ENCODE measurements around the gene ZNRD2.
A peak's percentile ranks its signal among the peaks of the same experiment; 100 is the strongest.

Gene ZNRD2

DNA sequence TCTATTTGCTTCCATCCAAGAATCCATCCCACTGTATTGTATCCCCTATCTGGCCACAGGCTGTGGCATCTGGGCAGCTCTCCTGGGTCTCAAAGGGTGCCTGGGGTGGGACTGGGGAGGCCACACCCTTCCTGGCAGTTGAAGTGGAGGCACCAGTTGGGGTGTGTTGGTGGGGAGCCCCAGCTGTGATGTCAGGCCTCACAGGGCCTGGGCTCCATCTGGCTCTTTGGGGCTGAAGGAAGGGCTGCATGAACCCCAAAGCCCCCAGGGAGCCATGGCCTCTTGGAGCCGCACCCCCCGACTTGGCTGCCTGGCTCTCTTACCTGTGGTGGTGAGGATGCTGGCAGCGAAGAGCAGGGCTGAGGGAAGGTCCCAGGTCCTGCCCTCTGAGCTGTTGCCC, 24.9 kb downstream of the ZNRD2 start:
- H3K4me1 ChIP-seq, result peaks cover 17 to 52% (median 40%) of the 10 kb centered on the region in 10 experiments
- no peaks in the 10 kb centered on the region for H3K9me3 ChIP-seq (replicated peaks in 1 of 11)
- no peak overlapping the region; a peak in 1 of 20 replicates for H3K4me3 ChIP-seq
- no peaks in the 10 kb centered on the region for H3K27me3 ChIP-seq
- H3K4me2 ChIP-seq, result peak overlapping the region; percentile 36 to 71 (median 55)
- H4K20me1 ChIP-seq, result peaks cover 15 to 92% (median 35%) of the 10 kb centered on the region in 11 experiments; a peak in 18 of 22 replicates
- H3K27ac ChIP-seq, result peak overlapping the region in 8 of 11 experiments; percentile 2 to 54 (median 42); a peak in 17 of 22 replicates
- peaks cover 56 to 70% (median 62%) of the 10 kb centered on the region in 11 experiments for H3K36me3 ChIP-seq
- no peak for TF ChIP-seq Cebpa-rat (IDR thresholded peaks at IDR 0.05)
- H3K9ac ChIP-seq, result peak overlapping the region; percentile 8 to 66 (median 46); a peak in 13 of 22 replicates

GRCh38 chr11:65595543-65596281, 25.4 kb downstream of the ZNRD2 start, which contains the start of gene KCNK7:
Gene KCNK7, minus strand, starts transcription at chr11:65595800. Its CDS starts 28 bp downstream, at chr11:65595772.
- peaks cover 55 to 69% (median 62%) of the 10 kb centered on the region in 11 experiments for H3K36me3 ChIP-seq
- peak within 1 kb of the TSS in 8 of 11 experiments; percentile 2 to 54 (median 46); a peak in 17 of 22 replicates for H3K27ac ChIP-seq
- no peaks in the 10 kb centered on the region for H3K27me3 ChIP-seq
- H4K20me1 ChIP-seq, result peaks cover 15 to 93% (median 36%) of the 10 kb centered on the region in 11 experiments; a peak in 17 of 22 replicates
- peak within 1 kb of the TSS; percentile 8 to 66 (median 46); a peak in 14 of 22 replicates for H3K9ac ChIP-seq
- no peaks in the 10 kb centered on the region for H3K9me3 ChIP-seq (replicated peaks in 1 of 11)
- TF ChIP-seq Cebpa-rat (IDR thresholded peaks at IDR 0.05), result no peak
- no peak within 1 kb of the TSS; a peak in 1 of 20 replicates for H3K4me3 ChIP-seq
- H3K4me2 ChIP-seq, result peak within 1 kb of the TSS; percentile 36 to 71 (median 55)
- peaks cover 16 to 49% (median 38%) of the 10 kb centered on the region in 10 experiments for H3K4me1 ChIP-seq

GRCh38 chr11:65596520-65596919, 26.2 kb downstream of the ZNRD2 start:
- H3K4me1 ChIP-seq, result peaks cover 16 to 49% (median 38%) of the 10 kb centered on the region in 10 experiments
- no peaks in the 10 kb centered on the region for H3K27me3 ChIP-seq
- H3K27ac ChIP-seq, result peak overlapping the region in 5 of 11 experiments; percentile 28 to 50 (median 40); a peak in 6 of 22 replicates
- peaks cover 15 to 93% (median 40%) of the 10 kb centered on the region in 11 experiments; a peak in 17 of 22 replicates for H4K20me1 ChIP-seq
- no peak overlapping the region for H3K9ac ChIP-seq
- TF ChIP-seq Cebpa-rat (IDR thresholded peaks at IDR 0.05), result no peak
- H3K9me3 ChIP-seq (replicated peaks in 1 of 11), result no peaks in the 10 kb centered on the region
- no peak overlapping the region for H3K4me3 ChIP-seq
- H3K36me3 ChIP-seq, result peaks cover 55 to 70% (median 61%) of the 10 kb centered on the region in 11 experiments
- peak overlapping the region in 5 of 11 experiments; percentile 13 to 42 (median 33); a peak in 6 of 22 replicates for H3K4me2 ChIP-seq

- peaks cover 25 to 48% (median 40%) of the 10 kb centered on the region in 10 experiments for H3K4me1 ChIP-seq
- H3K9me3 ChIP-seq (replicated peaks in 1 of 11), result no peaks in the 10 kb centered on the region
- TF ChIP-seq Cebpa-rat (IDR thresholded peaks at IDR 0.05), result no peak
- no peak overlapping the region; a peak in 1 of 22 replicates for H3K27ac ChIP-seq
- H3K4me2 ChIP-seq, result peak overlapping the region in 1 of 11 experiments; percentile 42; a peak in 1 of 22 replicates
- no peak overlapping the region for H3K4me3 ChIP-seq
- peaks cover 51 to 71% (median 61%) of the 10 kb centered on the region in 11 experiments for H3K36me3 ChIP-seq
- H3K27me3 ChIP-seq, result no peaks in the 10 kb centered on the region
- H4K20me1 ChIP-seq, result peaks cover 14 to 93% (median 35%) of the 10 kb centered on the region in 11 experiments; a peak in 18 of 22 replicates
- H3K9ac ChIP-seq, result 0 out of 22 replicates have a peak overlapping the region, but pooled peaks of 1 of the 11 experiments have one; percentile 2
Observed at GRCh38 chr11:65598258-65598699, 28.0 kb downstream of the ZNRD2 start.

DNA sequence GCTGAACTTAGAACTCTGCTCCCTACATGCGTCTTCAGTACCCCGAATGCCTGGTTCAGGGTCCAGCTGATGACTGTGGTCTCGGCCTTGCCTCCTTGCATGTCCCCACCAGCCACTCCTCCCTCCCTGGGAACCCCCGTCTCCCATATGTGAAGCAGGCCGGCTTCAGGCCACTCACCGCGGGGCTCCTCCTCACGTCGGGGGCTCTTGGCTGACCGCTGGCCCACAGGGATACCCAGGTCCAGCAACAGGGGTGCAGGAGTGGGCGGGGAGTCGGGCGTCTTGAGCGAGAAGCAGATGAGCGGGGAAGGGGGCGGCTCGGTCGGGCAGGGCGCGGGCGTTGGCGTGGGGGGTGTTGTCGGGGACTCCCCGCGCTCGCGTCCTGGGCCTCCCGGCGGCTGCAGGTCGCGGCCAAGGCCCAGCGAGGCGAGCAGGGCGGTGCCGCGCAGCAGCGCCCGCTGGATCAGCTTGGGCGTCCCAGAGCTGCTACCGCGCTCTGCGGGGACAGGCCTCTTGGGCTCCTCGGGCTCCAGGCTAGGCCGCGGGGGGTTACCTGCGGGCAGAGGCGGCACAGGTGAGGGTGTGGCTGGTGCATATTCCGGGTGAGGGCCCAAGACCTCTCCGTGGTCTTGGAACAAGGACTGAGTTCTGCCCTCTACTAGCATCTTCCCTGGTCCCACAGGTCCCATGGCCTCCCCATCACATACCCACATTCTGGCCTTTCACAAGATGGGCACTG, 29.1 kb downstream of the ZNRD2 start:
- Histone ChIP-seq H3K4me2 (no peak overlapping the region), H3K4me1 (peaks cover 14 to 53% (median 35%) of the 10 kb centered on the region in 10 experiments), H3K9me3 (replicated peaks in 1 of 11) (no peaks in the 10 kb centered on the region), H4K20me1 (peaks cover 6 to 93% (median 32%) of the 10 kb centered on the region in 11 experiments; a peak in 17 of 22 replicates), H3K27me3 (no peaks in the 10 kb centered on the region), H3K27ac (no peak overlapping the region), H3K4me3 (no peak overlapping the region), H3K36me3 (peaks cover 58 to 77% (median 67%) of the 10 kb centered on the region in 11 experiments), H3K9ac (no peak overlapping the region)
- no peak for TF ChIP-seq Cebpa-rat (IDR thresholded peaks at IDR 0.05)

DNA sequence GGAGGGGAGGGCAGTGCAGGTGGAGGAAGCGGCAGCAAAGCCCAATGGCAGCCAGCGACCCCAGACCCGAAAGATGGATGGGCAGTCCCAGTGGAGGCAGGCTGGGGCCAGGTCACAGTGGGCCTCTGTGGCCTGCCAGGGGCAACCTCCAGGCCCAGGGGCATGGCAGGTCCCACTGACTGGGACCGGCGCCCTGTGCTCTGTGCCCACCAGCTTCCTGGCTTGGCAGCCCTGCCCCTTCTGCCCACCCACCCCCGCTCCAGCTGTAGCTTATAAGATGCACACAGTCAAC, 29.6 kb downstream of the ZNRD2 start:
- no peaks in the 10 kb centered on the region for H3K9me3 ChIP-seq (replicated peaks in 1 of 11)
- no peak overlapping the region for H3K9ac ChIP-seq
- H3K4me1 ChIP-seq, result peaks cover 12 to 50% (median 32%) of the 10 kb centered on the region in 10 experiments
- H3K4me3 ChIP-seq, result no peak overlapping the region
- no peaks in the 10 kb centered on the region for H3K27me3 ChIP-seq
- peaks cover 6 to 93% (median 31%) of the 10 kb centered on the region in 11 experiments; a peak in 17 of 22 replicates for H4K20me1 ChIP-seq
- no peak overlapping the region for H3K27ac ChIP-seq
- H3K36me3 ChIP-seq, result peaks cover 63 to 82% (median 72%) of the 10 kb centered on the region in 11 experiments
- no peak overlapping the region for H3K4me2 ChIP-seq
- no peak for TF ChIP-seq Cebpa-rat (IDR thresholded peaks at IDR 0.05)

GRCh38 chr11:65604258-65604657, 34.0 kb downstream of the ZNRD2 start:
- Histone ChIP-seq H3K4me2 (peak overlapping the region in 1 of 11 experiments; percentile 6; a peak in 1 of 22 replicates), H3K4me1 (peaks cover 7 to 25% (median 20%) of the 10 kb centered on the region in 10 experiments), H3K9ac (peak overlapping the region in 1 of 11 experiments; percentile 23; a peak in 1 of 22 replicates), H3K36me3 (peaks cover 87 to 100% (median 95%) of the 10 kb centered on the region in 11 experiments), H3K4me3 (no peak overlapping the region), H3K27ac (peak overlapping the region in 1 of 11 experiments; percentile 5; a peak in 1 of 22 replicates), H3K9me3 (replicated peaks in 1 of 11) (no peaks in the 10 kb centered on the region), H4K20me1 (peaks cover 10 to 97% (median 60%) of the 10 kb centered on the region in 11 experiments), H3K27me3 (no peaks in the 10 kb centered on the region)
- TF ChIP-seq Cebpa-rat (IDR thresholded peaks at IDR 0.05), result no peak

DNA sequence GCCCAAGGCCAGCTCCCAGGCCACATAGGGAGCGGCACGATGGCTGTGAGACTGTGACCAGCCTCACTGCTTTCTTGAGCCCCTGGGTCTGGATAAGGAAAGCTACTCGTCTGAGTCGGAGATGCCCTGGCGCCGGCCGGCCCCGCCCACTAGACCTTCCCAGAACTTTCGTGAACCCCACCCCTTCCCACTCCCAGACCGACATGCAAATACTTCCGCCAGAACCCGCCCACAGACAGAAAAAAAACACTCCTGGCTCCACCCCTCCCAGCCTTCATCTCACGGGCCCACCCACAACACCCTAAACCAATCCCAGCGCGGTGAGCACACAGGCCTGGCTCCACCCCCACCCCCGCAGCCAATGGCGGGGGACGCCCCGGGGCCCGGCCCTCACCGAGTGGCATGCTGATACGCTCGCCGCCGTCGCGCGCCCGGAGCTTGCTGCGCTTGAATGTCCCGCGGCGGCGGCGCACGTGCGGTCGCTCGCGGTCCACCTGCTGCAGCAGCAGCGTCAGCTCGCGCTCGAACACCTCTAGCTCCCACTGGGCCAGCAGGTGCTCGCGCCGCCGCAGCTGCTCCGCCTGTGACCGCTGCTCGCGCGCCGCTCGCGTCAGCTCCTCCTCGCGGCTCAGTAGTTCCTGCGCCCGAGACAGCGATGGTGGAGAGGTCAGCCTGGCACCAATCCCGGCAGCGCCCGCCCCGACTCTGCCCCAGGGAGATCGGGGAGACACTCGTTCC, 36.8 kb downstream of the ZNRD2 start:
- Histone ChIP-seq H4K20me1 (peaks cover 38 to 100% (median 84%) of the 10 kb centered on the region in 11 experiments), H3K27me3 (no peaks in the 10 kb centered on the region), H3K9me3 (replicated peaks in 1 of 11) (no peaks in the 10 kb centered on the region), H3K4me3 (no peak overlapping the region), H3K9ac (0 out of 22 replicates have a peak overlapping the region, but pooled peaks of 2 of the 11 experiments have one; percentile 10 to 19), H3K4me1 (peaks cover 35 to 50% (median 46%) of the 10 kb centered on the region in 10 experiments), H3K27ac (peak overlapping the region in 1 of 11 experiments; percentile 32; a peak in 1 of 22 replicates), H3K36me3 (peaks cover 78 to 97% (median 93%) of the 10 kb centered on the region in 11 experiments), H3K4me2 (0 out of 22 replicates have a peak overlapping the region, but pooled peaks of 1 of the 11 experiments have one; percentile 5)
- TF ChIP-seq Cebpa-rat (IDR thresholded peaks at IDR 0.05), result no peak
